Activated CD4-positive, alpha-beta memory T cell treated with anti-CD3 and anti-CD28 coated beads, Interleukin-2, amount 10 ng/mL, durations not matched to agents 7 days and 5 days (primary cell): Measurements from ENCODE around the gene MED26. TPM values are rescaled to one million over a fixed set of nuclear protein-coding genes. Genes with fewer than 3 reads are reported as not detected.

Experiments used
- CTCF ChIA-PET: fragments of 350-600 bp; sonication (Branson Sonifier 250); formaldehyde crosslinking; loops from one replicate; lab custom pipeline; 2021; ENCODE audit warnings: antibody characterized with exemption, inconsistent platforms; lab: Charles Lee
- POLR2A ChIA-PET: fragments of 350-600 bp; sonication (Branson Sonifier 250); formaldehyde crosslinking; loops from one replicate; lab custom pipeline; 2021; ENCODE audit warnings: antibody characterized with exemption; lab: Charles Lee
- DNase-seq: peaks from one replicate; pipeline ENCODE4 v3.0.0-alpha.2; 2020
- H3K27ac Mint-ChIP-seq: one replicate; pipeline ENCODE4 v1.8.0; 2021; ENCODE audit warnings: mild to moderate bottlenecking, mixed read lengths
- H3K27me3 Mint-ChIP-seq: one replicate; pipeline ENCODE4 v1.8.0; 2021; ENCODE audit warnings: mixed read lengths
- H3K36me3 Mint-ChIP-seq: one replicate; pipeline ENCODE4 v1.8.0; 2021; ENCODE audit warnings: low read depth, mixed read lengths
- H3K4me1 Mint-ChIP-seq: one replicate; pipeline ENCODE4 v1.8.0; 2021; ENCODE audit warnings: mixed read lengths
- H3K4me3 Mint-ChIP-seq: one replicate; pipeline ENCODE4 v1.8.0; 2021; ENCODE audit warnings: mild to moderate bottlenecking, mixed read lengths
- H3K9me3 Mint-ChIP-seq: one replicate; pipeline ENCODE4 v1.8.0; 2021; ENCODE audit warnings: mixed read lengths
- total RNA-seq, 2 experiments: library from RNA; stranded (reverse); gene quantifications; one replicate each; pipeline ENCODE4 v1.2.3, GENCODE V29; 2021

The MED26 gene
- total RNA-seq, 2 experiments from 2014 or later = 15.5 to 15.9 TPM

DNA sequence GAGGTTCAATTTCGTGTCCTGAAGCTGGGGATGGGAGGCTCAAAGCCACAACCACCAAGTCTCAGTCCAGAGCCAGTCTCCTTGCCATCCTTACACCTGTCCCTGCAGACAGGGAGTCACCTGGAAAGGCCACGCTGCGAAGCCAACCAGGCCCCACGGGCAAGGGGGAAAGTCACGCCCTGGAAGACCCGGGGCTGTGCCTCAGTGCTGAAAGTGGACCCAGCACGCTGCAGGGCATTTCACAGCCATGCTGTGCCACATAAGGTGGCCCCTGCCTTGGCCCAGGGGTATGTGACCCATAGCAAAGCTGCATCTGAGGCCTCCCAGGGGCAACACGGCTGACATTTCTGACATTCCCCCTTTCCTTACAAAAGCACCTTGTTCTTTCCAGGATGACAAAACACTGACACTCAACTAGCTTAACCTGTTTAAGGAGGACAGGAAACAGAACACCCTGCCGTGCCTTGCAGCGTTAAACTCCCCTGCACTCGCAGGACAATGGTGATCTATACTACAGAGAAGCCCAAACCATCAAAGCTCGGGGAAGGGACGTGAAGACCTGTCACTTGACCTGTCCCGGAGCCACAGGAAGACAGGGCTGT lies 100.6 kb downstream of the MED26 start:
- Mint-ChIP-seq H3K4me1 (no peaks in the 10 kb centered on the region), H3K36me3 (peaks cover 63% of the 10 kb centered on the region), H3K4me3 (no peak overlapping the region), H3K9me3 (no peaks in the 10 kb centered on the region), H3K27ac (no peak overlapping the region), H3K27me3 (no peaks in the 10 kb centered on the region)
- ChIA-PET CTCF (interaction anchor here (0.6 to 1.9 kb wide), 5 partner anchors 12 to 181 kb away, joined by 3 to 6 read pairs (median 4); no protein-coding TSS in a partner anchor), POLR2A (interaction anchor here (0.5 to 1.1 kb wide), 4 partner anchors 12 to 99 kb away, joined by 3 to 4 read pairs (median 4); no protein-coding TSS in a partner anchor)
- DNase-seq = no peak

DNA sequence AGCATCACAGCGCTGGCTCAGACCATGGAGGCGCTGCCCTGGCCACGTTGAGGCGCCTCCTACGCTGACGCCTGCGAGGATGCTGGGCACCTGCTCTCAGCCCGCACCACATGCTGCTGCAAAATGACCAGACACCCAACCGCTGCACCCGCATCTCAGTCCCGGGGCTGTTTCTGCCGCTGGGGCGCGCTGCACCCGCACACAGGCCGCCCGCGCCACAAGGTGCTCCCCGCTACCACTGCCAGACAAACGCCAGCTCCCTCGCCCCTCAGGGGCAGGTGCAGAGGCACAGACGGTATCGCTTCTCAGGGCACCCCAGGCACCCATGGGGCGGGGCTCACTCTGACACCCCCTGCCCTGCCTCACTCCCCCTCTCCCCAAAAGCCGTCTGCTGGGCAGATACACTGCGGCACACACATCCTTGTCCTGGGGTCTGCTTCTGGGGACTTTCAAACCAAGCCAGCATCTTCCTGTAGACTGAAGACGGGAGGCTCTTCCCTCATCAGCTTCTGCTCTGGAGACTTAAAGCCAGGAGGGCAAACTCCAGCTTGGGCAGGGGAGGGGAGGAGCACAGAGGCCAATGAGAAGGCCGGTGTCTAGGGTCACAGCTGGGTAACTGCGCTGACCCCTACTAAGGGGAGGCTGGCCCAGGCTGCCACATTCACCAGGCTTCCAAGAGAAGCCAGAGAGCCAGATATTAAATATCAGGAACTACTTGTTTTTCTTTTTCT lies 102.1 kb downstream of the MED26 start:
- ChIA-PET CTCF (interaction anchor here (0.6 to 1.9 kb wide), 3 partner anchors 10 to 84 kb away, joined by 3 to 4 read pairs (median 4); no protein-coding TSS in a partner anchor), POLR2A (interaction anchor here (1.4 kb wide), 1 partner anchor 9 kb away, joined by 5 read pairs; no protein-coding TSS in a partner anchor)
- no peak overlapping the region for H3K4me3 Mint-ChIP-seq
- DNase-seq = no peak
- H3K4me1 Mint-ChIP-seq = no peaks in the 10 kb centered on the region
- no peaks in the 10 kb centered on the region for H3K27me3 Mint-ChIP-seq
- no peaks in the 10 kb centered on the region for H3K9me3 Mint-ChIP-seq
- H3K36me3 Mint-ChIP-seq = peaks cover 59% of the 10 kb centered on the region
- no peak overlapping the region for H3K27ac Mint-ChIP-seq

DNA sequence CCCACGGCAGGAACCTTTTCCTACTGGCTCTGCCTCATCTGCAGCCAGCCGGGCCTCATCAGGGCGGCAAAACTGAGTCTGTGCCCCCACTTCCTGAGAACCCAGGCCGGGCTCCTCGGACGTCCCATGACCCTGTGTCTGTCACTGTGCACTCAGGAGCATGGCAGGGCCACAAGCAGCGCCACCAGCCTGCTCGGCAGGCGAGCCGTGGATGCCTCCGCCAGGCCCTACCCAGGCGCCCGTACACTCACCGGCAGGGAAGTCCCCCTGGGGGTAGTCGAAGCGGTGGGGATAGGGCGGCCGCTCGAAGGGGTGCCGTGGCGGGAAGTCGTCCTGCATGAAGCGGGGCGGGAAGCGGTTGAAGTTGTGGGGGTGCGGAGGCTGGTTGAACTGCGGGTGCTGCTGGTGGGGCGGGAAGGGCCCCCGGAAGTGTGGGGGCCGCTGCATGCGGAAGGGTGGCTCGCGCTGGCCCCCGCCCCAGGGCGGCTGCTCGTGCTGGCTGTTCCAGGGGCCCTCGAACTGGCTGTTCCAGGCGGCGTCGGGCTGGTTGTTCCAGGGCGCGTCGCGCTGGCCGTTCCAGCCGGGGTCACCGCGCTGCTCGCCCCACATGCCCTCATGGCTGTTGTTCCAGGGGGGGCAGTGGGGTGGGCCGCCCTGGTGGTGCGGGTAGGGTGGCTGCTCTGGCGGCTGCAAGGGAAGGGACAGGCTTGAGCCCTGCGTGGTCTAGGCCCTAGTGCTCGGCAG lies 102.8 kb downstream of the MED26 start:
- POLR2A ChIA-PET = interaction anchor here (0.6 to 1.2 kb wide), 2 partner anchors 18 to 29 kb away, joined by 3 read pairs; partner anchors contain the start of genes C19orf44 and CALR3
- H3K36me3 Mint-ChIP-seq = peaks cover 62% of the 10 kb centered on the region

More for the DNA sequence above, 102.8 kb downstream of the MED26 start:
- no peaks in the 10 kb centered on the region for H3K27me3 Mint-ChIP-seq
- H3K27ac Mint-ChIP-seq = no peak overlapping the region
- CTCF ChIA-PET = no interaction called here
- H3K4me1 Mint-ChIP-seq = no peaks in the 10 kb centered on the region
- H3K4me3 Mint-ChIP-seq = no peak overlapping the region
- no peak for DNase-seq
- H3K9me3 Mint-ChIP-seq = no peaks in the 10 kb centered on the region

Other genes starting within 250 kb of the MED26 start
- gene EPS15L1, start 156.2 kb downstream of the MED26 start, total RNA-seq = 10 to 100 TPM; 39.0 to 42.7 TPM
- not detected for gene CALR3, start 132.0 kb downstream of the MED26 start, total RNA-seq
- 1 to 10 TPM; 2.6 to 3.3 TPM for gene C19orf44, start 131.8 kb downstream of the MED26 start, total RNA-seq
- gene CHERP, start 85.8 kb downstream of the MED26 start, total RNA-seq = 10 to 100 TPM; 50.8 to 53.6 TPM
- 10 to 100 TPM; 57.3 to 57.7 TPM for gene SLC35E1, start 55.8 kb downstream of the MED26 start, total RNA-seq
- 10 to 100 TPM; 52.6 to 60.6 TPM for gene SMIM7, start 31.9 kb upstream of the MED26 start, total RNA-seq
- 1 to 10 TPM; 1.4 TPM for gene TMEM38A, start 32.9 kb upstream of the MED26 start, total RNA-seq
- not detected for gene NWD1, start 91.6 kb upstream of the MED26 start, total RNA-seq
- gene SIN3B, start 201.2 kb upstream of the MED26 start, total RNA-seq = 10 to 100 TPM; 25.8 to 28.1 TPM